GM23338 (cell line): ENCODE measurements around the gene P3R3URF. TPM values are rescaled to one million over a fixed set of nuclear protein-coding genes. Genes with fewer than 3 reads are reported as not detected.

Experiments
- ATAC-seq: fragments of 200-7000 bp; cut with Tn5 transposase; 3 replicates; pipeline ENCODE4 v1.9.1; 2020
- DNase-seq: peaks from one replicate; pipeline ENCODE4 v3.0.0-alpha.2; 2015; ENCODE audit warnings: low spot score
- H2AFZ ChIP-seq: fragments of 200-600 bp; sonication (generic); 2 replicates; pipeline ENCODE4 v1.8.0; 2016; ENCODE audit warnings: antibody characterized with exemption, mild to moderate bottlenecking, moderate library complexity
- H3F3A ChIP-seq: fragments of 200-600 bp; sonication (generic); replicated peaks from 2 replicates; pipeline ENCODE4 v1.8.0; 2017; ENCODE audit warnings: antibody characterized with exemption, mixed run types, low read depth
- H3K27ac ChIP-seq: fragments of 200-600 bp; sonication (generic); 2 replicates; pipeline ENCODE4 v1.6.1; 2016; ENCODE audit warnings: low read depth
- H3K27me3 ChIP-seq: fragments of 200-600 bp; sonication (generic); 2 replicates; pipeline ENCODE4 v1.8.0; 2016; ENCODE audit warnings: mild to moderate bottlenecking, mixed run types, moderate library complexity; ENCODE audit not compliant: insufficient read depth
- H3K36me3 ChIP-seq: fragments of 200-600 bp; sonication (generic); 2 replicates; pipeline ENCODE4 v1.8.0; 2016; ENCODE audit warnings: mild to moderate bottlenecking; ENCODE audit not compliant: insufficient read depth
- H3K4me1 ChIP-seq: fragments of 200-600 bp; sonication (generic); 2 replicates; pipeline ENCODE4 v1.8.0; 2016; ENCODE audit warnings: mild to moderate bottlenecking, moderate library complexity; ENCODE audit not compliant: insufficient read depth
- H3K4me2 ChIP-seq: fragments of 200-600 bp; sonication (generic); 2 replicates; pipeline ENCODE4 v1.7.1; 2017; ENCODE audit warnings: mixed run types
- H3K4me3 ChIP-seq: fragments of 200-600 bp; sonication (generic); 2 replicates; pipeline ENCODE4 v1.6.1; 2016; ENCODE audit warnings: mixed run types
- H3K79me2 ChIP-seq: fragments of 200-600 bp; sonication (generic); replicated peaks from 2 replicates; pipeline ENCODE4 v1.8.0; 2017; ENCODE audit warnings: mild to moderate bottlenecking; ENCODE audit not compliant: insufficient read depth
- H3K9me2 ChIP-seq: fragments of 200-600 bp; sonication (generic); 2 replicates; pipeline ENCODE4 v1.8.0; 2017; ENCODE audit not compliant: insufficient read depth
- H4K20me1 ChIP-seq: fragments of 200-600 bp; sonication (generic); replicated peaks from 2 replicates; pipeline ENCODE4 v1.8.0; 2017; ENCODE audit warnings: mild to moderate bottlenecking; ENCODE audit not compliant: insufficient read depth
- H3K27ac Mint-ChIP-seq: 2 replicates; pipeline ENCODE4 v1.8.0; 2020; ENCODE audit warnings: inconsistent platforms, mild to moderate bottlenecking, moderate library complexity, mixed read lengths
- H3K27me3 Mint-ChIP-seq: 3 replicates; pipeline ENCODE4 v1.8.0; 2022; ENCODE audit warnings: low read depth, mild to moderate bottlenecking, moderate library complexity, mixed read lengths, inconsistent platforms; ENCODE audit not compliant: insufficient read depth, poor library complexity
- H3K36me3 Mint-ChIP-seq: 3 replicates; pipeline ENCODE4 v1.8.0; 2021; ENCODE audit warnings: low read depth, mild to moderate bottlenecking, inconsistent platforms, moderate library complexity, mixed read lengths
- H3K4me1 Mint-ChIP-seq: 3 replicates; pipeline ENCODE4 v1.8.0; 2020; ENCODE audit warnings: mild to moderate bottlenecking, inconsistent platforms, mixed read lengths
- H3K4me3 Mint-ChIP-seq: 3 replicates; pipeline ENCODE4 v1.8.0; 2021; ENCODE audit warnings: moderate library complexity, mild to moderate bottlenecking, inconsistent platforms, mixed read lengths
- H3K9me3 Mint-ChIP-seq: 3 replicates; pipeline ENCODE4 v1.8.0; 2020; ENCODE audit warnings: moderate library complexity, mild to moderate bottlenecking, inconsistent platforms, mixed read lengths
- CREB1 ChIP-seq: fragments of 250-450 bp; sonication (Bioruptor Pico); IDR thresholded peaks from 2 replicates; pipeline ENCODE4 v1.5.0; 2020; ENCODE audit warnings: low read depth, mild to moderate bottlenecking, moderate library complexity
- CTCF ChIP-seq, 2 experiments: fragments of 200-600 bp in 1 of 2; sonication (generic) in 1 of 2; conservative IDR thresholded peaks; 2 replicates each; pipeline versions ENCODE4 v1.5.1 to v1.6.1; 2016 to 2017; ENCODE audit warnings: antibody characterized with exemption in 2 of 2, low read depth in 2 of 2, mild to moderate bottlenecking in 2 of 2, moderate library complexity in 1 of 2
- ETS1 ChIP-seq: IDR thresholded peaks from 2 replicates; pipeline ENCODE4 v1.6.1; 2016; ENCODE audit warnings: antibody characterized with exemption
- EZH2 ChIP-seq: fragments of 200-600 bp; sonication (generic); IDR thresholded peaks from one replicate; pipeline ENCODE4 v1.8.0; 2017; ENCODE audit warnings: antibody characterized with exemption, mild to moderate bottlenecking, low read depth; ENCODE audit not compliant: unreplicated experiment
- EZH2phosphoT487 ChIP-seq: fragments of 200-600 bp; sonication (generic); IDR thresholded peaks from one replicate; pipeline ENCODE4 v1.8.1; 2018; ENCODE audit warnings: antibody characterized with exemption; ENCODE audit not compliant: unreplicated experiment
- POLR2AphosphoS5 ChIP-seq: IDR thresholded peaks from 2 replicates; pipeline ENCODE4 v1.6.1; 2016; ENCODE audit warnings: antibody characterized with exemption, low read depth
- ZNF462 ChIP-seq: fragments of 250-450 bp; sonication (Bioruptor Pico); IDR thresholded peaks from 2 replicates; pipeline ENCODE4 v1.5.0; 2020; ENCODE audit warnings: mild to moderate bottlenecking, moderate library complexity
- polyA plus RNA-seq: library from polyadenylated mRNA; unstranded; fragments of >200 nt; fragmentation: Nextera tagmentation; extraction: Ambion mirVana; gene quantifications from 2 replicates; pipeline ENCODE4 v1.2.1, GENCODE V29; 2016
- total RNA-seq: library from RNA; depleted of rRNA; stranded (reverse); fragments of >200 nt; shearing (Covaris generic); gene quantifications from 2 replicates; pipeline ENCODE4 v1.2.3, GENCODE V29; 2014

The P3R3URF gene
- total and polyA plus RNA-seq, 2 experiments from 2014 or later: not detected

- TF ChIP-seq CTCF (conservative IDR thresholded peaks at IDR 0.05; ENCODE audit: low read depth in 2 of 2) (no peak), POLR2AphosphoS5 (no peak)
Observed at GRCh38 chr1:46193984-46194570, 17.8 kb upstream of the P3R3URF start (continued).

GRCh38 chr1:46193285-46193684 lies 17.0 kb upstream of the P3R3URF start:
- Histone ChIP-seq H3K9me2 (no peaks in the 10 kb centered on the region), H3K79me2 (no peaks in the 10 kb centered on the region), H3K27ac (no peak overlapping the region), H2AFZ (no peak overlapping the region), H3K36me3 (no peaks in the 10 kb centered on the region; the same call in 1 of the 2 replicates), H3K4me2 (no peak overlapping the region), H4K20me1 (no peaks in the 10 kb centered on the region; the same call in 1 of the 2 replicates), H3K4me3 (no peak overlapping the region), H3K27me3 (no peaks in the 10 kb centered on the region), H3F3A (peaks cover 7% of the 10 kb centered on the region; the same call in 1 of the 2 replicates), H3K4me1 (no peaks in the 10 kb centered on the region)
- TF ChIP-seq EZH2: no peak
- no peak for TF ChIP-seq EZH2phosphoT487
- TF ChIP-seq ETS1: no peak
- TF ChIP-seq ZNF462 (CRISPR knock-in tag): no peak
- no peak for TF ChIP-seq CREB1 (CRISPR knock-in tag)
- Mint-ChIP-seq H3K27me3 (peaks cover 5% of the 10 kb centered on the region), H3K36me3 (peaks cover 22% of the 10 kb centered on the region), H3K4me3 (no peak overlapping the region), H3K9me3 (no peaks in the 10 kb centered on the region), H3K27ac (no peak overlapping the region), H3K4me1 (no peaks in the 10 kb centered on the region)
- DNase-seq (no peak), ATAC-seq (no peak)
